ENCODE results near the gene OR7A17.

OR7A17 gene

DNA sequence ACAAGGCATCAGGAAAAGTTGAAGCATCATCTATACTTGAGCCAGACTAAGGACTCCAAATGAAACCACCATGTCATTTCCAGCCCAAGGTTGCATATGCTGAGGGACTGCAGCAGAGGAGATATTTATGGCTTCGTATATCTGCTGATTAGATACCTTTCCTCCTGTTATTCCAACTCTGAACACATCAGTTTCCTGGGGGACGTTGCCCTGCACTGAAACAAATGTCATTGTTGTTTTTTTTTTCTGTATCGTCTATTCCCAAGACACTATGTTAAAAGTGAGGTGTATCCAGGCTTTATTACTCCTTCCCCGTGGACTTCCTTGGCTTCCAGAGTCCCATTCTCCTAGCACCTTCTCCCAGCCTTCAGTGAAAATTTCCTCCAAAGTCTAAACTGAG lies at the start of gene OR7A17:
TSS of gene OR7A17 (minus strand) at position 101 of the 400 bp plus-strand sequence. CDS start 4,777 bp downstream, outside the sequence.
- DNase-seq = no peak

DNA sequence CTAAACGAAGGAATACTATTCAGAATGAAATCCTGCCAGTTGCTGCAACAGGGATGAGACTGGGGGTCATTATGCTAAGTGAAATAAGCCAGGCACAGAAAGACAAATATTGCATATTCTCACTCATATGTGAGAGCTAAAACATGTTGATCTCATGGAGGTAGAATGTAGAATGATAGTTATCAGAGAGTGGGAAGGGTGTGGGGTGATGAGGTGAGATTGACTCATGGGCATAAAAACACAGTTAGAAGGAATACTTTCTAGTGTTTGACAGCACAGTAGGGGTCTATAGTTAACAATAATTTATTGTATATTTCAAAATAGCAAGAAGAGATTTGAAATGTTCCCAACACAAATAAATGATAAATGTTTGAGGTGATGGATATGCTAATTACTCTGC lies 47.6 kb upstream of the OR7A17 start:
- no peak for DNase-seq

- no peak for DNase-seq
These were observed 30.9 kb upstream of the OR7A17 start for GRCh38 chr19:14916848-14917247.

GRCh38 chr19:14915116-14915515 lies 29.2 kb upstream of the OR7A17 start:
- no peak for DNase-seq

- no peak for DNase-seq
These were observed 20.8 kb upstream of the OR7A17 start for GRCh38 chr19:14906711-14907110.

- no peak for DNase-seq
These were observed 15.8 kb upstream of the OR7A17 start for GRCh38 chr19:14901675-14902260.

GRCh38 chr19:14890643-14891379 lies 4.9 kb upstream of the OR7A17 start:
- DNase-seq = no peak

DNA sequence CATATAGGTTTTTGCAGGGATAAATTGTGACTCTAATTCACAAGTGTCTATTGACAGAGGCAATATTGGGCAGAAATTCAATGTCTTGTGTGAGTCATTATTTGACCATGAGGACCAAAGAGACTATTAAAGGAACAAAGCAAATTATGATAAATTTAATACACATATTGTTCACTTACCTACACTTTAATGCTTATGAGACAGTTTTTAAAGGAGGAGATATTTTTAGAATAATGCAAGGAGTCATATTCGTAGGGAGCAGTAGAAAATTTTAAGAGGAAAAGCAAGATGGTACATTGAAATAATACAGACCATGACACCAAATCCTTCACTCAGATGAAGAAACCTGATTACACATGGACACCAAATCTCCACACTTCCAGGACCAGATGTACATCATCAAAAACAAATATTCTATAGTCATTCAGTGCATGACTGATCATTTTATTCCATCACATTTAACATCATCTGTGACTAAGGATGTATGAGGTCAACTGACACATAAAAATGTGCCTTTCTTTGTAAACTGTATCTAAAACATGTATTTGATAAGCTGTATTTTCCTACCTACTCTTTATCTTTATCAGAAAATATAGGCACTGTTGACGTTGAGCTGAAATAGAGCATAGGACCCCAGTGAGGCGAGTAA lies 4.2 kb upstream of the OR7A17 start:
- DNase-seq = no peak

DNA sequence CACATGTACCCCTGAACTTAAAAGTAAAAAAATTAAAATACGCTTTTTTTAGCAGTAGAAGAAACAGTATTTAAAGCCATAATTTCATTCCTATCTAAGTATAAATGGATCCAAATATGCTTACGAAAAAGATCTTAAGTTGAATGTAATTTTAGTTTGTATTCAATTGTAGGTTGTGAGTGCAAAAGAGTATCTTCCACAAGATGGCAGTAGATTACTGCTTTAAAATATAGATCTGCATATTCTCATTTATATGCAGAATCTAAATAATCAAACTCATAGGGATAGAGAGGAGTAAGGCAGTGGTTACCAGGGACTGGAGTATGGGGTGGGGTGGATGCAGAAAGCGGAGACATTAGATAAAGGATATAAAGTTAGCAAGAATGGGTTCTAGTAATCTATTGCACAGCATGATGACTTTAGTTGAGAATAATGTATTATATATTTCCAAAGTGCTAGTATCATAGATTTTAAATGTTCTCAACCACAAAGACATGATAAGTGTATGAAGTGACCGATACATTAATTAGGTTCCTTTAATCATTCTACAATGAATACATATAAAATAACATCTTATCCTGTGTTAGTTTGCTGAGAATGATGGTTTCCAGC lies 14.2 kb downstream of the OR7A17 start:
- no peak for DNase-seq

GRCh38 chr19:14868497-14868896 lies 17.4 kb downstream of the OR7A17 start:
- DNase-seq = no peak

DNA sequence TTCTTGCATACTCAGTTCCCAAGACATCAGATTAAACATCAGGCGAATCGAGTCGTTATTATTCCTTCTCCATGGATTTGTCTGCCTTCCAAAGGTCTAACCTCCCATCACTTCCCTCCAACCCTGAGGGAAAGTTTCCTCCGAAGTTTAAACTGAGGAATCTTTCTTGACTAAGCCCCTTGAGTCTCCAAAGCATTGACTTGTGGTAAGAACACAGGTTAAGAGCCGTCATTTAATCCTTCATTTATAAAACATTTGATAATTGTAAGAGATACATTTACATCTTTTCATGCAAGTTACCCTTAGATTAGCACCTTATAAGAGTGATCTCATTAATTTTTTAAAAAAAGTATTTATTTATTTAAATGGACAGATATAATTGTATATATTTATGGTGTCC lies 37.1 kb downstream of the OR7A17 start, which contains the start of gene OR7A10:
TSS of gene OR7A10 (minus strand) at position 101 of the 400 bp plus-strand sequence. CDS start 7,045 bp downstream, outside the sequence.
- DNase-seq = no peak

- no peak for DNase-seq
These were observed 42.4 kb downstream of the OR7A17 start for GRCh38 chr19:14843578-14843977.

GRCh38 chr19:14843169-14843568 lies 42.8 kb downstream of the OR7A17 start:
- DNase-seq = no peak

DNA sequence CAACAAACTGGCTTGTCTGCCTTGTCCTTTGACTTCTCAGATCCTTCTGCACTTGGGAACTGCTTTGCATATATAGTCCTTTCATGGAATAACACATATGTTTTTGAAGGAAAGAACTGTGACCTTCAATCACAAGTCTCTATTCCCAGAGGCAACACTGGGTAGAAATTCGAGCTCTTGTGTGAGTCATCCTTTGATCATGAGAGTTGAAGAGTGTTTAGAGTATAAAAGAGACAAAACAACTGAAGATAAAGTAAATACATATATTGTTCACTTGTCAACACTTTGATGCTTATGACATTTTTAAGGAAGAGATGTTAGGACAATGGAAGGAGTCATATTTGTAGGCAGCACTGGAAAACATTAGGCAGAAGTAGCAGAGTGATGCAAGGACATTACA lies 45.7 kb downstream of the OR7A17 start:
- no peak for DNase-seq

GRCh38 chr19:14837391-14837790 lies 48.5 kb downstream of the OR7A17 start:
- DNase-seq = no peak

GRCh38 chr19:14835011-14835410 lies 50.9 kb downstream of the OR7A17 start, which contains the start of the genes OR7A5 and OR7C1:
TSS of gene OR7A5 (minus strand) at chr19:14835185. CDS start at chr19:14828241, 6,944 bp downstream.
TSS of gene OR7C1 (minus strand) at chr19:14835185. CDS start at chr19:14800136, 35,049 bp downstream.
- DNase-seq = no peak

- no peak for DNase-seq
These were observed 55.2 kb downstream of the OR7A17 start for GRCh38 chr19:14830702-14831101.
